NT2/D1 (cell line): Measurements from ENCODE around the gene TPMT.

Experiments
- SUZ12 ChIP-seq: IDR thresholded peaks from 2 replicates; pipeline ENCODE4 v1.6.1; 2011; ENCODE audit not compliant: insufficient read length, insufficient read depth; ENCODE audit errors: extremely low read depth
- YY1 ChIP-seq: IDR thresholded peaks from 2 replicates; pipeline ENCODE4 v1.6.1; 2011; ENCODE audit not compliant: insufficient read length, insufficient read depth
- ZNF274 ChIP-seq: IDR thresholded peaks from 2 replicates; pipeline ENCODE4 v1.6.1; 2011; ENCODE audit warnings: mild to moderate bottlenecking, low read depth, low read length

DNA sequence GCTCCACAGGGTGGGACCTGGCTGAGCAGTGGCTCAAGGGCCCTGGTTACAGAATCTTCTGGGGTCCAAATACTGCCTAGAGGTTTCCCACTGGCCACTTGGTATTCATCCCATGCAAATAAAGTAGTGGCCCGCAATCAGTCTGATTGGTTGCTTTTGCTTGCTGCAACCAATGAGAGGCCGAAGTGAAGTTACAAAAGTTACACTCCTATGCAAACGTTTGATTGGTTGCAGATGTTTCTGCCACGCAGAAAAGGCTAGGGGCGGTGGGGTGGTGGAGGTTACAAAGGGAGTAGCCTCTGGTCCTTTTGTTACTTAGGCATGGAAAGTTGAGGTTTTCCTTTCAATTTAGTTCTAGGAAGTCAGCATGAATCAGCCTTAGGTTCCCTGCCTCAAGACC lies 28.8 kb downstream of the TPMT start:
- TF ChIP-seq YY1 (no peak), SUZ12 (no peak), ZNF274 (no peak)
